Caki2 (cell line): ENCODE data around the gene HOXD1. TPM values are rescaled to one million over a fixed set of nuclear protein-coding genes. Genes with fewer than 3 reads are reported as not detected.

Experiments used
- DNase-seq: peaks from one replicate; pipeline ENCODE4 v3.0.0-alpha.2; 2015; ENCODE audit warnings: low read depth
- in situ Hi-C: cut with HindIII; loops from 2 replicates; pipeline ENCODE4 v1.10.0; 2016; ENCODE audit warnings: low sequenced_read_pairs, low pct_unique_long_range_greater_than_20kb, mixed read lengths
- total RNA-seq: library from RNA; depleted of rRNA; stranded (reverse); fragments of >200 nt; shearing (Covaris generic); gene quantifications from 2 replicates; pipeline ENCODE4 v1.2.3, GENCODE V29; 2014; ENCODE audit warnings: low replicate concordance

The HOXD1 gene
- total RNA-seq, 1 experiment from 2014 or later, result 2.4 TPM

DNA sequence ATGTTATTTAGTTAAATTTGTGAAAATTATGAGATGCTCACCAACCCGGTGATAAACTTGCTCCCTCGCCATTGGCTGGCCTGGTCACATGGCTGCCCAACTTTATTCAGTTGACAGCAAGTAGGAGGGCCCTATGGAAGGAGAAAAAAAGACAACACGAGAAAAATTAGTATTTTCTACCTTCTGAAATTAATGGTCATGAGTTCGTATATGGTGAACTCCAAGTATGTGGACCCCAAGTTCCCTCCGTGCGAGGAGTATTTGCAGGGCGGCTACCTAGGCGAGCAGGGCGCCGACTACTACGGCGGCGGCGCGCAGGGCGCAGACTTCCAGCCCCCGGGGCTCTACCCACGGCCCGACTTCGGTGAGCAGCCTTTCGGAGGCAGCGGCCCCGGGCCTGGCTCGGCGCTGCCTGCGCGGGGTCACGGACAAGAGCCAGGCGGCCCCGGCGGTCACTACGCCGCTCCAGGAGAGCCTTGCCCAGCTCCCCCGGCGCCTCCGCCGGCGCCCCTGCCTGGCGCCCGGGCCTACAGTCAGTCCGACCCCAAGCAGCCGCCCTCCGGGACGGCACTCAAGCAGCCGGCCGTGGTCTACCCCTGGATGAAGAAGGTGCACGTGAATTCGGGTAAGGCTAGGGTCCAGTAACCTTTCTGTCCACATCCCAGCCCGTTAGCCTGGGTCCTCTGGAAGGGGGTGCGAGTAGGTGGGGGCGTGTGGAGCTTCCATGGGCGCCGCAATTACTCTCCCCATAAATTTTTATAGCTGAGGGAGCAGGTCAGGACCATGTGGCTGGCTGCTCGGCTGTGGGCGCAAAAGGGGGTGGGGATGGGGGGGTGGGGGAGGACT is 36.8 kb upstream of the HOXD1 start, which contains the start of gene HOXD4:
Gene HOXD4 (plus strand): TSS at position 109 of the 846 bp plus-strand sequence. CDS start 84 bp downstream, at position 193.
- in situ Hi-C loops, result no loop called here
- DNase-seq, result no peak

DNA sequence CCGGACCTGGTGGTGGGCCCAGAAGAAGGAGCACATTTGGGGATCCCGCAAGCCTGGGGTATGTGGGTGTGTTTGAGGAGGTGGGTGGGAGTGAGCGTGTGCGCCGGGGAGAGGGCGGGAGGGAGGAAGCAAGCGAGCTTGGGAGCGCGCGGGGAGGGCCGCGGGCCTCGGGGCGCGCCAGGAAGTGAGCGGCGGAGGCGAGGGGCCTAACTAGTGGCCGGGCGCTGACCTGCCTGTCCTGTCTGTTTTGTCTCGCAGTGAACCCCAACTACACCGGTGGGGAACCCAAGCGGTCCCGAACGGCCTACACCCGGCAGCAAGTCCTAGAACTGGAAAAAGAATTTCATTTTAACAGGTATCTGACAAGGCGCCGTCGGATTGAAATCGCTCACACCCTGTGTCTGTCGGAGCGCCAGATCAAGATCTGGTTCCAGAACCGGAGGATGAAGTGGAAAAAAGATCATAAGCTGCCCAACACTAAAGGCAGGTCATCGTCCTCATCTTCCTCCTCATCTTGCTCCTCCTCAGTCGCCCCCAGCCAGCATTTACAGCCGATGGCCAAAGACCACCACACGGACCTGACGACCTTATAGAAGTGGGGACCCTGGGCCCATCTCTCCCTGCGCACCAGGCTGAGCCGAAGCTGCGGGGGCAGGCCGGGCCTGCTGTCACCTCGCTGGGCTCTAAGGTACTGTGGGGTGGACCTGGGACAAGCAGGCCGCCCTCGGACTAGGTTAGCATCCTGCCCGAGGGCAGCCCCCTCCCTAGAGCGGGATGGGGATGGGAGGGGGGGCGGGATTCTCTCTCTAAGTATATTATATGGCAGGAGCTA is 35.9 kb upstream of the HOXD1 start:
- in situ Hi-C loops, result no loop called here

DNA sequence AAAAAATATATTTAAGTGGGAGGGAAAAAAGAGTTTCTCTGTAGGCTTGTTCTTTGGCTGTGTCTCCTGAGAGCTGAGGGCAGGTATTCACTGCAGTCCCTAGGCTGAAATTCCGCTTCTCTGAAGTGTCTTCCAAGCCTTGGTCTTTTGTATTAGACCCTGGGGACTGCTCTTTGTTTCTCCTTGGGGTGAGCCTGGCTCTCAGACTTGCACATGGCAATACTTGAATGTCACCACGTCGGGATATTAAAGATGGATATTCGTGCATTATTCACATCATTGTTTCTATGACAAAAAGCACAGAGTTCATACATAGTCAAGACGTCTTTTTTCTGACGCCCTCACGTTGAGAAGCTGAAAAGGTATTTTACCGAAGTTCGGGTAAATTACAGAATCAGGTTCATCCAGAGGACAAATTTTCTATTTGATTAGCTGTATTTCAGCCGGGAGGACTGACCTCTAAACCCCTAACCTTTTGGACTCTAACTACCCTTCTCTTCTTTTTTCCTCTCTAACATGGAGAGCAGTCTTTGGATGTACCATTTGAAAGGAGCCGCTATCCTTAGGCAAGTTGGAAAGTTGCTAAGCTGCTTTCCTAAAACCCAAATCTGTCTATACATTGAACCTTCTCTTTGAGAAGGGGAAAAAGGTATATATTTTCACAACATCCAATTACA is 33.8 kb upstream of the HOXD1 start:
- in situ Hi-C loops, result no loop called here
- DNase-seq, result no peak

More for the DNA sequence above, 35.9 kb upstream of the HOXD1 start:
- DNase-seq, result no peak

DNA sequence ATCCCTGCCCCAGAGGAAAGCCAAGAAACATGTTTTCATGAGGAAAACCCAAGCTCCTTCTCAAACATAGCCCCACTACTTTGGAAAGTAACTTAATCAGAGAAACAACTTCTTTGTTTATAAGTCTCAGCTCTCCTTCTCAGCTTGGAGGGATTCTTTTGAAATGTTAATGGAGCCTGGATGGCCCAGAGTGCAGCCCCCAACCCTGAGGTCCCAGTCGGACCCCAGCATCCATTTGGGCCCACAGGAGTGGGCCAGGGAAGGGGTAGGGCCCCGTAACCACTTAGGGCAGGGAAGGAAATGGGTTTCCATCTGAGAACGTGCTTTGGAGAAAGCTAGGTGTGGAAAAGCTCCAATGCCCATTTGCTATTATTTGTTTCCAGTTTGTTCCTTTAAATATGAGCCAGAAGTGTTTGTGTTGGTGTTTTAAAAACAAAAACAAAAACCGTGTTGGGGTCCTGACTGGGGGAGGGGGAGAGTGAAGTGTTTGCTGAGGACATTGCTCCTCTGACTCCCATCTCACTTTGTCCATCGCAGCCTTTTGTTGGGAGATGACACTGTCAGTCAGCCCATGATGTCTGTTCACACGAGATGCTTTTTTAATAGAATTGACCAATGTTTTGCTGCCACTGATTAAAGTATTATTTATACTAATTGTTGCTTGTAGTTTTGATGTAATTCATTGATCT is 33.0 kb upstream of the HOXD1 start:
- in situ Hi-C loops, result no loop called here
- no peak for DNase-seq

DNA sequence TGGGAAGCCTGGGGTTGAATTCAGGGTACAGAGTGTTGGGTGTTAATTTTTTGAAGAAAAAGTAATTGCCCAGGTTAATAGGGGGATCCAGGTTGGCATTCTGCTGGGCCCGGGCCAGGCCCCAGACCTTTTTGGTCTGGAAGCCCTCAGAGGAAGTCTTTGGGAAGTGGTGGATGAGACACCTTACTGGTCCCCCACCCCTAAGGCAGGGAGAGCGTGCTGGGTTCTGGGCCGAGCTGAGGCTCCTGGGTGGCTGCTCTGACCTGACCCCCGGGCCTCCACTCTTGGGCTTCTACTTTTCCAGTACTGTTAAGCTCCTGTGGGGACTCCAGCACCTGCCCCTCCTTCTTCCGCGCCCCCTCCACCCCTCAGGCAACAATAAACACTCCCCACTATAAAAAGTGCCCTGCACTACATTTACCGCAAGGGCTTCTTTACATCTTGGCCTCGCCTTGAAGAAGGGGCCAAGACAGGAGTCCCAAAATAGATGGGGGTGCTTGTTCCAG is 32.1 kb upstream of the HOXD1 start:
- DNase-seq, result no peak
- in situ Hi-C loops, result no loop called here

DNA sequence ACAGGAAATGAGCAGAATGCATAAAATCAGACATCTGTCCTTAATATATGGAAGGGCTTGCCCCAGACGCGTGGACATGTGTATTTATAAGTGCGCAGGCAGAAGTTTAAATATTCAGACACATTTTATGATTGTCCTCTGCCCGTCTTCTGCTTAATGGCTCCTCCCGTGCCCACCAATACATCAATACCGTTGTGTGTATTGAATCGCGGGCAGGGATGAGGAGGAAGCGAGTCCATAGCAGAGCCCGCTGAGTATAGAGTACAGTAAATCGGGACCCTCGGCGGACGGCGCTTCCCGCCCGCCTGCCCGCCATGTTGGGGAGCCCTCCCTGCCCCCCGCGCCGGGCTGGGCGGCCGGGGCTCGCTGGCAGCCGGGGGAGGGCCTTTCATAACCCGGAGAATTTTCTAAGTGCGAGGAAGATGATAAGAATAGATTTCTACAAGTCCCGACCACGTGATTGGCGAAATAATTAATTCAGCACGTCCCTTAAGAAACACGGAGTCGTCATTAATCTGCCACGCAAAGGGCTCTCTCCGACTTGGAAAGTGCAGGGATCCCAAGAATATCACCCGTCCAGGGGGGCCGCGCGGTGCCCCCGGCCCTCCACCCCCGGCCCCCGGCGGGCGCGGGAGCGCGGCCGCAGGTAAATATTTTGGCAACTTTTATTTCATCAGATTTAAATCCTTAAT is 31.5 kb upstream of the HOXD1 start, which contains the start of gene HOXD3:
Gene HOXD3 (plus strand): TSS at position 501 of the 692 bp plus-strand sequence. CDS start 11,808 bp downstream, outside the sequence.
- DNase-seq, result no peak
- in situ Hi-C loops, result no loop called here

DNA sequence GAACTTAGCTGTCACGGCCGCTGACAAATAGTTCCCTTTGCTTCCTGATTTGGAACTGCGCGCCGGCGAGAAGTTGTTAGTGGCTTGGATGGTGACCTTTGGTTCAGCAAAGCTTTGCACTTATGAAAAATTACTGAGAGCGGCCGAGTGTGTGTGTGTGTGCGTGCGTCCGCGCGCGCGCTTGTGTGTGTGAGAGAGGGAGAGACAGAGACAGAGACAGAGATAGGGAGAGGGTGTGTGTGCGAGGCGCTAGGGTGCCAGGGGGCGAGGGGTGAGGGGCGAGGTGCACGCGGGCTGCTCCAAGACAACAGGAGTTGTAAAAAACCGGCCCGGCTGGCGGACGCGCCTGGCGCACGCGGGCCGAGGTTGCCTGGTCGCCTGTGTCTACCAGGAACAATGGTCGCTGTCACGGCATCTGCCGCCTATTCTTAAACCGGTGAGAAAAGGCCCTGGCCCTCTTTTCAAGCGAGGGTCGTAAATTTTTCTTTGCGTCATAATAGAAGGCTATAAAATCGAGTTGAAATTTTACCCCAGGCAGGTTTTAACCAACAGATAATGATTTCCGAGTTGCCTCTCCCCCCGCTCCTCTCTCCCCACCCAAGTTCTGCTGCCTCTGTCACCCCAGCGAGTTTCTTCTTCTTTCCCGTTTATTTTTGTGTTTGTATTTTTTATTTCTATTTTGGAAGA is 30.8 kb upstream of the HOXD1 start:
- in situ Hi-C loops, result no loop called here
- no peak for DNase-seq

DNA sequence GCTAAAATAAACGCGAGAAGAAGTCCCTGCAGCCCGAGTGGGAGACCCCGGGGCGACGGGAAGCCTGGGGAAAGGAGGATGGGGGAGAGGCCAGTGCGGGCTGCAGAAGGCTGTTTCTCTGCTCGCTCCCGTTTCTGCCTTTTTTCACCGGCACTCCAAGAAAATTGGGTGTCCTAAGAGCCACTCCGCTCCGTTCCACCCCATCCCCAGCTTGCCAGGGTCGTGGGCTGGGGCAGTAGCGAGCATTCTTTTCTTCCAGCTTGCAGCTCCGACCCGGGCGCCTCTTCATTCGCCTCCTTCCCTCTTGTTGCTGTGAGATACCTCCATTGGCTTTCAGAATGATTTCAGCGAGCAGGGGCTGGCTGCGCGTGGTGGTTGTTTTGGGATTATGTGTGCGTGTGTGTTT is 30.3 kb upstream of the HOXD1 start:
- in situ Hi-C loops, result no loop called here
- no peak for DNase-seq

DNA sequence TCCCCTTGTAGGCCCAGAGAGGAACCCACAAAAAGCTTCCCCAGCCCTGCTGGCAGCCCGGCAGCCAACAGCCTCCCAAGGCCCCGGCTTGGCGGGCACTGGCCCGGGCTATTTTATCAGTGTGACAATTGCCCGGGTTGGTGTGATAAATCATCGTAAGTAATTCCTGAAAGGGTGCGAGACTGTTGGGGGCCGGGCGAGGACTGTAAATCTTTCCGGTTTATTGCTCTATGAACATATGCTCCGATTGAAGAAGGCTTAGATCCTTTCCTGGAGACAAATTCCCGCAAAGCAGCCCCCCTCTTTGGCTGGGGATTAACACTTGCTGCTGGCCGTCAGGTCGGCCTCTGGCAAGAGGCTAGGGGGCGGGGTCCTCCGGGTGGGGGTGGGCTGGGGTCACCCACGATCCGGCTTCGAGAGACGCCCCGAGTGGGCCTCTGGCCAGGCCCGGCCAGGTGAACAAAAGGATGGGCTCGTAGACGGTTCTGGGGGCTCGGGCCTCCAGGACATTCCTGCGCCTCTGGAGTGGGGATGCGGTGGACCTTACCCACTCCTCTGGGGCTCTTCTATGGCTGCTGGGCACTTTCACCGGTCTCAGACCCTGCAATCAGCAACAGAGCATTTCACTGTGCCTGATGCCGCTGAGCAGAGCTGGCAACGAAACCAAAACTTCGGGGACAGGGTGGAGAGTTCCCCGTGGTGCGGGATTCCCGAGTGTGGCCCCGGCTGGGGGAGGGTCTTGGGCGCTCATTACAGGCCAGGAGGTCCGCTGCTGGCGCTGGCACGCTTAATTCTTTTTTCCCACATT is 29.4 kb upstream of the HOXD1 start:
- in situ Hi-C loops, result no loop called here
- no peak for DNase-seq

DNA sequence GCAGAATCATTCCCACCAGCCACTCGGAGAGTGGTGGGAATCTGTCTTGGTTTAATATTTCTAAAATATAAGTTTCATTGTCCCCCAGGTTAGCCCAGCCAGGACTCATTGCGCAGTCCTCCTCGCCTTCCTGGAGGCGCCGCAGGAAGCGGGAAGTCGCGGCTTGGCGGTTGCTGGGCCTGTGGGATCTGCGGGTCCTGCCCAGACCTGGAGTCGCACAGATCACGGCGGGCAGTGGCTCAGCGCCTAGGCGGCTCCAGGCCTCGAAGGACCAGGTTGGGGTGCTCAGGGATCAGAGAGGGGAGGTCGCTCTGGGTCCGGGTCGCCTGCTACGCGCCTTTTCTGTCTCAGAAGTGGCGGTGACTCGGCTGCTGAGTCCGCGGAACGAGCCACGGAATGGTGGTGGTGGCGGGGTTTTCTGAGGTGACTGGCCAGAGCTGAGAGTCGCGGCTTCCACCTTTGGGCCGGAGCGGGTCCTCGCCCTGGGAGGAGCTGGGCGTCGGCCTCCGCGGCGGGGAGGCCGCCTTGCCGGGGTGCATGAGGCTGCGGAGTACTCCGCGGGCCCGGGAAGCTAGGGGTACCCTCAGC is 28.7 kb upstream of the HOXD1 start:
- DNase-seq, result no peak
- in situ Hi-C loops, result no loop called here

DNA sequence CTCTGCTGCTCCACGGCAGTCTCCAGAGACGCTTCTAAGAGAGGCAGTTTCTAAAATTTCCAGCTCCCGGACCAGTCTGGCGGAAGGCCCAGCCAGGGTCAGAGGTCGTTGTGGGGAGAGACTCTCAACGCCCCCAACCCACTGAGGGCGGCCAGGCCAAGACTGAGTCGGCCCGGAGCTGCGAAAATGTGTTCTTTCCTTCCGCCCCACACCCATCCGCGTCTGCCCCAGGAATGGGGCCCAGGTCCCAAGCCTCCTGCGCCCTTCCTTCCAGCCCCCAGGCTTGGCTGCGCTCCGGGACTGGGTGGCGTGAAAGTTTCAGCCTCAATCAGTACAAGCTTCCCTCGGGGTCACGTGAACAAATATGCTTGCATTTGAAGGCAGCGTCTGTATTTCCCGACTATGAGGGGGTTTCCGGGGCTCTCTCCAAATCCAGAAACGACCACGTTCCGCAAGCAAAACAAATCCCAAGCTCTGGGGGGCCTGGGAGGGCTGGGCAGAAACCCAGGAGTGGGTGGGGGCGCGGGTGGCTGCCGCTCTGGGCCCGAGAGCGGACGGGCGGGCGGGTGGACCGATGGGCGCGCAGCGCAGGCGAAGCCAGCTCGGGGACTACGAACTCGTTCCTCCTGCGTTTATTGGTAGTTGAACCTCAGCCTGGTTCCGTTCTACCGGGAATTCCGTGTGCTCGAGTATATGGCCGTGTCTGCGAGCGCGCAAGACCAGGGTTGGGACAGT is 28.1 kb upstream of the HOXD1 start:
- in situ Hi-C loops, result no loop called here

DNA sequence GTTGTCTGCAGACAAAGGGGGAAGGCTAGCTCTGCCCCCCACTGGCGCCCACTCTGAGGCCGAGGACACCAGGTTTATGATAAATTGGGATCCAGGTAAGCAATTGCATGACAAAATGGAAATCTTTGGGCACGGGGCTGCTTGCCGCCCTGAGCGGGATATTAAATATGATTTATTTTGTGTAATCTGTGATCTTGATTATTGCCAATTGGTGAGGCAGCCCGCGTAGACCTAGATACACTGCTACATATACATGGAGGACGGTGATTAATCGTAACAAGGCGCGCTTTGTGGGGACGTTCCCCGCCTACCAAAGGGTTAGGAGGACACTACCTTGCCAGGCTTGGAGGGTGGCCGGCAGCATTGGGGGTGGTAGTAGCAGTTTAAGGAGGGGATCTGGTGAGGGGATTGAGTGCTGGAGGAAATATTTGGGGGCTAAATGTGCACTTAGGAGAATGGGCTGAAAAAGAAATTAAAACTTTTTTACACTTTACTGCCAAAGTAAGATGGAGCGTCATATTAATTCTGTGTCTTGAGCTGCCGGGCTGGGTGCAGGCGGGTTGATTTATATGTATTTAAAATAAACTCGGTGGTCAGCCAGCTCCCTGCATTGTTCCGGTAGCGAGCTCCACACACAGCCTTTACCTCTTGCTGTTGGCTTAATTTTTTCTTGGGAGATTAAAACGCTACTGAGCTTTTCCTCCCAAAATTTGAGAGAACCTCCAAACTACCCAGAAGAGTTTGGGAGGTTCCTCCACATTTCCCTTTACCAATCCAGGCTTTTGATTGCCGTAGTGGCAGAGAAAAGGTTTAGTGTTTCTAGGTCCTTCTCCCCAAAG is 27.3 kb upstream of the HOXD1 start:
- DNase-seq, result no peak
- in situ Hi-C loops, result no loop called here

More for the DNA sequence above, 28.1 kb upstream of the HOXD1 start:
- DNase-seq, result no peak

DNA sequence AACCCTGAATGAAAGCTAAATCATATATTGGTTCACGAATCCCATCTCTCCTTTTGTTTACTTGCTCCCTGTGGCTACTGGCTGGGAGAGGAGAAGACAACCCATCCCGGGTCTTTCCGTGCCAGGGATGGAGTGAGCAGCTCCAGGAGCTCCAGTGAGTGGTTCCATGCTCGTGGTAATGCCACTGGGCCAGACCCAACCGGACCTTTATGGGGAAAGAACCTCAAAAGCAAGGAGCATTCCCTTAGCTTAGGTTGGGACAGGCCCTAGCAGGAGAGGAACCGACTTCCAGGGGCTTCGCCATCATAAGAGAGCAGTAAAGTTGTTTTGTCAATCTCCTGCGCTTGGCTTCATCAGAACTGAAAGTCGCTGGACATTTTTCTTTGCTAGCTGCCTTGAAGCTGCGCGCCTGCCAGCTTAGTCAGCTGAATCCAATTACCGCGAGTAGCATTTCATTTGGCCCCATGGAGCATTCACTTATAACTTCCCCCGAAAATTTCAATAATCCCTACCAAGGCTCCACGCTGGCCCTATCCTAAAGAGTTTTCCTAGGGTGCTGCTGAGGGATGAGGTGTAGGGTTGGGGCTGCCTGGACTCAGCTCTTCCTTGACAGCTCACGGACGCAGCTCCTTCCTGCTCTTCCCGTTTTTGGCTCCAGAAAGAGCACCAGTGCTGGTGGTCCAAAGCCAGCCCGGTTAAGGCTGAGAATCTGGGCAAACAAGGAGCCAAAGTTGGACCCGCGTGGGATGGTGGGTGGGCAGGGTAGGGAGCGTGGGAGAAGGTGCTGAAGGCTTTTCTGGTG is 26.4 kb upstream of the HOXD1 start:
- in situ Hi-C loops, result no loop called here

More for the DNA sequence above, 26.4 kb upstream of the HOXD1 start:
- DNase-seq, result no peak
